K562 (cell line): ENCODE results near the gene WTAP. TPM values are rescaled to one million over a fixed set of nuclear protein-coding genes. Genes with fewer than 3 reads are reported as not detected.

Experiments used
- ATAC-seq: fragments of 200-7000 bp; cut with Tn5 transposase; 3 replicates; pipeline ENCODE4 v1.9.1; 2020; ENCODE audit warnings: moderate library complexity
- BruUV-seq: library from RNA; stranded (reverse); fragments of 400-500 nt; replicated peaks from 2 replicates; lab custom pipeline; 2021; lab: Mats Ljungman, UMichigan
- CTCF ChIA-PET: fragments of 300-600 bp; formaldehyde crosslinking; extraction: SDS; loops from one replicate; lab custom pipeline; 2021; ENCODE audit warnings: low intra/inter-chr PET ratio; lab: Yijun Ruan, JAX
- POLR2A ChIA-PET: fragments of 300-600, 350-650 bp; sonication (Branson Sonifier 250); formaldehyde crosslinking; extraction: SDS; loops from one replicate; lab custom pipeline; 2021; ENCODE audit warnings: antibody characterized with exemption, inconsistent platforms; lab: Yijun Ruan, JAX
- DNase-seq, 4 experiments: peaks; one replicate each; pipeline versions ENCODE4 v3.0.0 to v3.0.0-alpha.2; 2011 to 2018; ENCODE audit warnings: low spot score in 3 of 4, mixed read lengths in 3 of 4; ENCODE audit errors: extremely low read depth in 1 of 4
- FAIRE-seq: peaks from 2 replicates; lab custom pipeline; 2011; peaks lifted over from hg19 to GRCh38; lab: Jason Lieb, UNC
- H2AFZ ChIP-seq: 2 replicates; pipeline ENCODE4 v1.6.0; 2011; ENCODE audit warnings: low read depth, low read length, control low read depth, inconsistent platforms
- H3K27ac ChIP-seq: fragments of 200-600 bp; 3 replicates; pipeline ENCODE4 v1.8.0; 2011; ENCODE audit warnings: low read depth, mild to moderate bottlenecking, control low read depth, inconsistent platforms, low read length, moderate library complexity, mixed read lengths; ENCODE audit errors: extremely low read depth
- H3K27me3 ChIP-seq, 2 experiments: fragments of 300-600 bp in 1 of 2; 2 replicates in 1 of 2; 3 replicates in 1 of 2; pipeline versions ENCODE4 v1.6.0 to v1.8.0; 2011; ENCODE audit warnings: inconsistent platforms in 2 of 2, low read length in 2 of 2, mild to moderate bottlenecking in 1 of 2, mixed read lengths in 1 of 2, moderate library complexity in 1 of 2; ENCODE audit not compliant: control insufficient read depth in 2 of 2, insufficient read depth in 2 of 2
- H3K36me3 ChIP-seq: fragments of 300-600 bp; 3 replicates; pipeline ENCODE4 v1.8.0; 2011; ENCODE audit warnings: mild to moderate bottlenecking, low read length, inconsistent platforms; ENCODE audit not compliant: control insufficient read depth, insufficient read depth
- H3K4me1 ChIP-seq, 2 experiments: fragments of 200-600 bp in 1 of 2; replicated peaks in 1 of 2; 2 replicates in 1 of 2; 3 replicates in 1 of 2; pipeline versions ENCODE4 v1.5.1 to v1.8.0; 2011; ENCODE audit warnings: inconsistent platforms in 2 of 2, low read length in 2 of 2, mild to moderate bottlenecking in 1 of 2, mixed read lengths in 1 of 2, moderate library complexity in 1 of 2; ENCODE audit not compliant: control insufficient read depth in 2 of 2, insufficient read depth in 2 of 2
- H3K4me2 ChIP-seq: 2 replicates; pipeline ENCODE4 v1.6.1; 2011; ENCODE audit warnings: low read length, control low read depth, inconsistent platforms, mixed read lengths; ENCODE audit not compliant: insufficient read depth
- H3K4me3 ChIP-seq: fragments of 200-600 bp; sonication (generic), shearing (Covaris generic); 2 replicates; pipeline ENCODE4 v1.5.1; 2016; ENCODE audit warnings: control low read depth, inconsistent platforms
- H3K79me2 ChIP-seq: fragments of 200-600 bp; 3 replicates; pipeline ENCODE4 v1.8.0; 2011; ENCODE audit warnings: low read length, inconsistent platforms; ENCODE audit not compliant: control insufficient read depth, insufficient read depth
- H3K9ac ChIP-seq, 2 experiments: 2 replicates each; pipeline versions ENCODE4 v1.6.0 to v1.6.1; 2011; ENCODE audit warnings: low read depth in 2 of 2, low read length in 2 of 2, control low read depth in 1 of 2, inconsistent platforms in 1 of 2, mild to moderate bottlenecking in 1 of 2, mixed read lengths in 1 of 2; ENCODE audit not compliant: insufficient read depth in 1 of 2
- H3K9me1 ChIP-seq: one replicate; pipeline ENCODE4 v1.6.0; 2011; ENCODE audit warnings: inconsistent platforms, mild to moderate bottlenecking, low read length, moderate library complexity; ENCODE audit not compliant: control insufficient read depth, insufficient read depth
- H3K9me3 ChIP-seq: replicated peaks from 2 replicates; pipeline ENCODE4 v1.5.1; 2011; ENCODE audit warnings: low read depth, low read length, inconsistent platforms; ENCODE audit not compliant: control insufficient read depth, insufficient read depth
- H4K20me1 ChIP-seq: replicated peaks from 2 replicates; pipeline ENCODE4 v1.6.1; 2011; ENCODE audit warnings: low read length, inconsistent platforms, mixed read lengths; ENCODE audit not compliant: control insufficient read depth, insufficient read depth
- BRD9 ChIP-seq: fragments of 450-650 bp; IDR thresholded peaks from 2 replicates; pipeline ENCODE4 v1.6.1; 2018; ENCODE audit warnings: low read depth; ENCODE audit not compliant: partially characterized antibody
- ETV1 ChIP-seq: fragments of 450-650 bp; conservative IDR thresholded peaks from 2 replicates; pipeline ENCODE4 v1.6.1; 2016; ENCODE audit warnings: missing genetic modification characterization, control low read depth, low read depth, missing compliant biosample characterization
- KAT8 ChIP-seq: fragments of 450-650 bp; IDR thresholded peaks from 2 replicates; pipeline ENCODE4 v1.6.1; 2016; ENCODE audit warnings: low read depth, mild to moderate bottlenecking
- KLF16 ChIP-seq: IDR thresholded peaks from 2 replicates; pipeline ENCODE4 v1.6.1; 2016; ENCODE audit warnings: antibody characterized with exemption
- NR2C1 ChIP-seq, 2 experiments: fragments of 450-650 bp; IDR thresholded peaks; 2 replicates each; pipeline ENCODE4 v1.6.1; 2017; ENCODE audit warnings: mild to moderate bottlenecking in 2 of 2, antibody characterized with exemption in 1 of 2, inconsistent platforms in 1 of 2, missing compliant biosample characterization in 1 of 2, missing genetic modification characterization in 1 of 2
- NR2C2 ChIP-seq, 2 experiments: fragments of 200-800 bp in 1 of 2; sonication (Bioruptor generic) in 1 of 2; sonication (generic) in 1 of 2; formaldehyde crosslinking in 1 of 2; IDR thresholded peaks; 2 replicates each; pipeline versions ENCODE4 v1.6.1 to v1.8.0; 2016 to 2022; ENCODE audit warnings: mild to moderate bottlenecking in 1 of 2, missing compliant biosample characterization in 1 of 2, missing genetic modification characterization in 1 of 2, missing genetic modification reagents in 1 of 2
- POLR2AphosphoS2 ChIP-seq: IDR thresholded peaks from 2 replicates; pipeline ENCODE4 v1.6.1; 2012; ENCODE audit warnings: low read length, improper control_type of control experiment
- RBFOX2 ChIP-seq: fragments of 200-400 bp; formaldehyde crosslinking; IDR thresholded peaks from 2 replicates; pipeline ENCODE4 v1.6.1; 2017; ENCODE audit warnings: low read depth, mild to moderate bottlenecking, low read length, moderate library complexity
- SMAD2 ChIP-seq: fragments of 150-350 bp; IDR thresholded peaks from 2 replicates; pipeline ENCODE4 v1.6.1; 2014; ENCODE audit warnings: low read depth, mild to moderate bottlenecking, low read length
- TBL1XR1 ChIP-seq, 2 experiments: IDR thresholded peaks; 2 replicates each; pipeline ENCODE4 v1.6.1; 2012; ENCODE audit warnings: improper control_type of control experiment in 2 of 2, low read length in 2 of 2, mild to moderate bottlenecking in 1 of 2
- whole genome bisulfite sequencing: fragments of 100-300 bp; shearing (Covaris generic); methylation state at CpG from one replicate; pipeline ENCODE4 v1.1.6; 2016; ENCODE audit warnings: low coverage, mixed read lengths; ENCODE audit not compliant: insufficient coverage; ENCODE audit errors: missing lambda C conversion rate; 5-methylcytosine and 5-hydroxymethylcytosine counted together
- in situ Hi-C: fragments of 300-500 bp; cut with MboI; formaldehyde crosslinking; loops from 4 replicates; pipeline ENCODE4 v1.15.0; 2018; ENCODE audit warnings: inconsistent platforms, mixed read lengths
- intact Hi-C: fragments of 100-400 bp; cut with micrococcal nuclease; formaldehyde crosslinking; loops from 2 replicates; pipeline ENCODE4 v1.14.2; 2022
- polyA plus RNA-seq, 8 experiments: library from polyadenylated mRNA; depleted of rRNA in 4 of 8; stranded (reverse) in 5 of 8; unstranded in 3 of 8; fragments of >200 nt; fragmentation: Nextera tagmentation in 2 of 8; fragmentation: Illumina TruSeq in 1 of 8; extraction: Ambion mirVana in 2 of 8; extraction: Trizol in 1 of 8; gene quantifications; 2 replicates each; pipeline versions ENCODE4 v1.2.1 to v1.2.3, GENCODE V29; 2011 to 2014; ENCODE audit warnings: inconsistent platforms in 1 of 8, missing spikeins in 1 of 8
- total RNA-seq, 7 experiments: library from RNA; depleted of rRNA in 6 of 7; stranded (reverse); fragments of >200 nt in 6 of 7; fragmentation: Illumina TruSeq in 2 of 7; extraction: Trizol in 2 of 7; gene quantifications; 2 replicates each; pipeline versions ENCODE4 v1.2.1 to v1.2.3, GENCODE V29; 2011 to 2021; ENCODE audit warnings: low replicate concordance in 1 of 7
- TF ChIP-seq, protein P1 (sequence below): conservative IDR thresholded peaks from 2 replicates; pipeline ENCODE4 v1.6.1; 2011; ENCODE audit warnings: low read depth, mild to moderate bottlenecking, low read length; ENCODE audit not compliant: control insufficient read depth
- TF ChIP-seq, protein P2 (sequence below): sonication (generic); formaldehyde crosslinking; IDR thresholded peaks from 2 replicates; pipeline ENCODE4 v1.8.1; 2023; ENCODE audit warnings: mild to moderate bottlenecking, missing genetic modification reagents, moderate library complexity
- TF ChIP-seq, protein P3 (sequence below): fragments of 250-450 bp; sonication (Bioruptor Pico); IDR thresholded peaks from 2 replicates; pipeline ENCODE4 v1.8.0; 2022; ENCODE audit warnings: inconsistent platforms

The WTAP gene
- total and polyA plus RNA-seq, 9 of the 15 experiments (the other 6 are each of a cell fraction or from before 2014, with no cell fraction given), result 52.4 to 156 (median 110) TPM

DNA sequence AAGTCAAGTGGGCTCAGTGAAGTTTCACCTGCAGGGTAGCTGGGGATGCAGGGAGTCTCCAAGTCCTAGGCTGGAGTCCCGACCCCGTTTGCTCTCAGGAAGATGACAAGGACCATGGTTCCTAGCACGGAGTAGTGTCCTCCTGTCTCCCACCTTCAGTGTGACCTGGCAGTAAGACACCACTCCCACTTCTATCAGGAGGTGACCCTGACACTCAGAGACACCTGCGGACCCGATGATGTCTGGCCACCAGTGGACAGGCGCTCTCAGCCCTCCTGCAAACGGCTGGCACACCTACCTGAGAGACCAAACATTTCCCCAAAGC lies 35.4 kb upstream of the WTAP start:
- Histone ChIP-seq H3K36me3 (peaks cover 52% of the 10 kb centered on the region), H3K27me3 (no peaks in the 10 kb centered on the region), H3K9ac (peak overlapping the region; percentile 89 to 99), H3K4me3 (peak overlapping the region; percentile 93), H3K4me1 (peaks cover 19 to 25% of the 10 kb centered on the region in 2 experiments; a peak in 4 of 5 replicates), H3K9me3 (no peaks in the 10 kb centered on the region), H2AFZ (peak overlapping the region; percentile 80; the same call in 1 of the 2 replicates), H4K20me1 (peaks cover 9% of the 10 kb centered on the region), H3K4me2 (peak overlapping the region; percentile 96), H3K9me1 (no peaks in the 10 kb centered on the region), H3K79me2 (peaks cover 60% of the 10 kb centered on the region), H3K27ac (peak overlapping the region; percentile 98; the same call in 2 of the 3 replicates)
- BruUV-seq, result no TSS peak
- ChIA-PET POLR2A (interaction anchor here (0.6 to 3.1 kb wide), 10 partner anchors 10 to 1047 kb away, joined by 3 to 16 read pairs (median 4); partner anchors contain the start of genes DYNLT1, MRPL18, TCP1 and WTAP), CTCF (interaction anchor here (0.7 to 1.0 kb wide), 4 partner anchors 96 to 411 kb away, joined by 3 to 4 read pairs (median 3); no protein-coding TSS in a partner anchor)
- in situ Hi-C loops, result no loop called here
- intact Hi-C loops, result loop anchor here (1.0 to 5.0 kb wide), 4 partner anchors 69 to 410 kb away; partner anchors contain the start of gene MRPL18
- FAIRE-seq (no peak), DNase-seq (peak in 3 of 4 experiments; percentile 25 to 33 (median 32)), ATAC-seq (peak; percentile 4)
- WGBS, result 5% methylated on average over 7 of the region's 7 CpGs
- no peak for TF ChIP-seq RBFOX2
- no peak for TF ChIP-seq KLF16
- TF ChIP-seq, protein P1, sequence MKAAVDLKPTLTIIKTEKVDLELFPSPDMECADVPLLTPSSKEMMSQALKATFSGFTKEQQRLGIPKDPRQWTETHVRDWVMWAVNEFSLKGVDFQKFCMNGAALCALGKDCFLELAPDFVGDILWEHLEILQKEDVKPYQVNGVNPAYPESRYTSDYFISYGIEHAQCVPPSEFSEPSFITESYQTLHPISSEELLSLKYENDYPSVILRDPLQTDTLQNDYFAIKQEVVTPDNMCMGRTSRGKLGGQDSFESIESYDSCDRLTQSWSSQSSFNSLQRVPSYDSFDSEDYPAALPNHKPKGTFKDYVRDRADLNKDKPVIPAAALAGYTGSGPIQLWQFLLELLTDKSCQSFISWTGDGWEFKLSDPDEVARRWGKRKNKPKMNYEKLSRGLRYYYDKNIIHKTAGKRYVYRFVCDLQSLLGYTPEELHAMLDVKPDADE, result no peak
- no peak for TF ChIP-seq ETV1 (tag)
- TF ChIP-seq TBL1XR1 (IDR thresholded peaks at IDR 0.05; ENCODE audit: low read length in 2 of 2), result no peak
- TF ChIP-seq, protein P2, sequence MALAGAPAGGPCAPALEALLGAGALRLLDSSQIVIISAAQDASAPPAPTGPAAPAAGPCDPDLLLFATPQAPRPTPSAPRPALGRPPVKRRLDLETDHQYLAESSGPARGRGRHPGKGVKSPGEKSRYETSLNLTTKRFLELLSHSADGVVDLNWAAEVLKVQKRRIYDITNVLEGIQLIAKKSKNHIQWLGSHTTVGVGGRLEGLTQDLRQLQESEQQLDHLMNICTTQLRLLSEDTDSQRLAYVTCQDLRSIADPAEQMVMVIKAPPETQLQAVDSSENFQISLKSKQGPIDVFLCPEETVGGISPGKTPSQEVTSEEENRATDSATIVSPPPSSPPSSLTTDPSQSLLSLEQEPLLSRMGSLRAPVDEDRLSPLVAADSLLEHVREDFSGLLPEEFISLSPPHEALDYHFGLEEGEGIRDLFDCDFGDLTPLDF, result 0 out of 2 replicates have a peak, but pooled peaks have one; percentile 12
- TF ChIP-seq BRD9, result no peak
- TF ChIP-seq, protein P3, sequence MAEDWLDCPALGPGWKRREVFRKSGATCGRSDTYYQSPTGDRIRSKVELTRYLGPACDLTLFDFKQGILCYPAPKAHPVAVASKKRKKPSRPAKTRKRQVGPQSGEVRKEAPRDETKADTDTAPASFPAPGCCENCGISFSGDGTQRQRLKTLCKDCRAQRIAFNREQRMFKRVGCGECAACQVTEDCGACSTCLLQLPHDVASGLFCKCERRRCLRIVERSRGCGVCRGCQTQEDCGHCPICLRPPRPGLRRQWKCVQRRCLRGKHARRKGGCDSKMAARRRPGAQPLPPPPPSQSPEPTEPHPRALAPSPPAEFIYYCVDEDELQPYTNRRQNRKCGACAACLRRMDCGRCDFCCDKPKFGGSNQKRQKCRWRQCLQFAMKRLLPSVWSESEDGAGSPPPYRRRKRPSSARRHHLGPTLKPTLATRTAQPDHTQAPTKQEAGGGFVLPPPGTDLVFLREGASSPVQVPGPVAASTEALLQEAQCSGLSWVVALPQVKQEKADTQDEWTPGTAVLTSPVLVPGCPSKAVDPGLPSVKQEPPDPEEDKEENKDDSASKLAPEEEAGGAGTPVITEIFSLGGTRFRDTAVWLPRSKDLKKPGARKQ (CRISPR knock-in tag), result no peak
- TF ChIP-seq POLR2AphosphoS2, result no peak
- TF ChIP-seq NR2C2 (CRISPR knock-in tag; IDR thresholded peaks at IDR 0.05), result no peak; the same call in 1 of the 2 replicates
- peak; percentile 89 for TF ChIP-seq NR2C2 (tag; IDR thresholded peaks at IDR 0.05)
- no peak for TF ChIP-seq SMAD2
- TF ChIP-seq NR2C1 (IDR thresholded peaks at IDR 0.05), result peak; percentile 63; the same call in 1 of the 2 replicates
- TF ChIP-seq NR2C1 (tag; IDR thresholded peaks at IDR 0.05), result no peak
- TF ChIP-seq KAT8, result no peak
